ENCODE measurements around the gene ELMOD1.

- no peak for TF ChIP-seq POLR2A (IDR thresholded peaks at IDR 0.05)
- TF ChIP-seq, protein P1, sequence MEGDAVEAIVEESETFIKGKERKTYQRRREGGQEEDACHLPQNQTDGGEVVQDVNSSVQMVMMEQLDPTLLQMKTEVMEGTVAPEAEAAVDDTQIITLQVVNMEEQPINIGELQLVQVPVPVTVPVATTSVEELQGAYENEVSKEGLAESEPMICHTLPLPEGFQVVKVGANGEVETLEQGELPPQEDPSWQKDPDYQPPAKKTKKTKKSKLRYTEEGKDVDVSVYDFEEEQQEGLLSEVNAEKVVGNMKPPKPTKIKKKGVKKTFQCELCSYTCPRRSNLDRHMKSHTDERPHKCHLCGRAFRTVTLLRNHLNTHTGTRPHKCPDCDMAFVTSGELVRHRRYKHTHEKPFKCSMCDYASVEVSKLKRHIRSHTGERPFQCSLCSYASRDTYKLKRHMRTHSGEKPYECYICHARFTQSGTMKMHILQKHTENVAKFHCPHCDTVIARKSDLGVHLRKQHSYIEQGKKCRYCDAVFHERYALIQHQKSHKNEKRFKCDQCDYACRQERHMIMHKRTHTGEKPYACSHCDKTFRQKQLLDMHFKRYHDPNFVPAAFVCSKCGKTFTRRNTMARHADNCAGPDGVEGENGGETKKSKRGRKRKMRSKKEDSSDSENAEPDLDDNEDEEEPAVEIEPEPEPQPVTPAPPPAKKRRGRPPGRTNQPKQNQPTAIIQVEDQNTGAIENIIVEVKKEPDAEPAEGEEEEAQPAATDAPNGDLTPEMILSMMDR (IDR thresholded peaks at IDR 0.05 in 4 of 5, conservative IDR thresholded peaks at IDR 0.05 in 1 of 5): no peak
Observed at GRCh38 chr11:107697291-107697690, 106.3 kb downstream of the ELMOD1 start.

All from gastrocnemius medialis (tissue), 4 donors.